ENCODE results near the gene TCF7. TPM values are rescaled to one million over a fixed set of nuclear protein-coding genes. Genes with fewer than 3 reads are reported as not detected.

TCF7 gene
- total RNA-seq, 1 experiment from 2014 or later, result 18.2 TPM

GRCh38 chr5:134132372-134133187 is 18.1 kb downstream of the TCF7 start:
- Histone ChIP-seq H3K4me1 (ENCODE audit: insufficient read depth, low read length) (no peaks in the 10 kb centered on the region), H3K79me1 (ENCODE audit: insufficient read depth, low read depth, low read length, poor library complexity, severe bottlenecking) (no peaks in the 10 kb centered on the region), H3K9ac (ENCODE audit: extremely low read depth, insufficient read length, low read length) (no peak overlapping the region), H4K91ac (ENCODE audit: insufficient read length, low read depth, low read length) (no peak overlapping the region), H4K8ac (replicated peaks; ENCODE audit: insufficient read length, low read depth, low read length) (no peak overlapping the region), H2BK12ac (ENCODE audit: insufficient read length, low read depth, low read length) (no peak overlapping the region), H2BK120ac (ENCODE audit: low read depth, low read length, poor library complexity, severe bottlenecking) (no peak overlapping the region), H3K27me3 (ENCODE audit: insufficient read depth, low read length) (no peaks in the 10 kb centered on the region), H3K23me2 (ENCODE audit: insufficient read length, low read depth, low read length, poor library complexity, severe bottlenecking) (no peaks in the 10 kb centered on the region), H3K4me2 (ENCODE audit: insufficient read depth, insufficient read length, low read length) (no peak overlapping the region), H2AK5ac (ENCODE audit: insufficient read length, low read length) (no peak overlapping the region), H2BK5ac (ENCODE audit: insufficient read length, low read length) (no peak overlapping the region), H3K9me3 (ENCODE audit: control insufficient read depth, low read depth, low read length) (no peaks in the 10 kb centered on the region), H3K4ac (ENCODE audit: low read depth, low read length) (no peak overlapping the region), H3T11ph (ENCODE audit: low read length) (no peak overlapping the region), H2AFZ (ENCODE audit: low read length) (no peak overlapping the region), H3K56ac (ENCODE audit: insufficient read length, low read depth, low read length) (no peak overlapping the region), H3K14ac (ENCODE audit: insufficient read depth, low read length) (no peak overlapping the region), H3K27ac (ENCODE audit: insufficient read length, low read depth, low read length) (no peak overlapping the region), H4K5ac (ENCODE audit: insufficient read length, low read depth, low read length) (no peak overlapping the region), H2BK20ac (ENCODE audit: low read depth, low read length, poor library complexity, severe bottlenecking) (no peak overlapping the region), H3K79me2 (ENCODE audit: insufficient read depth, low read length) (no peaks in the 10 kb centered on the region; the same call in 1 of the 2 replicates), H3K23ac (ENCODE audit: insufficient read length, low read depth, low read length) (no peak overlapping the region), H4K20me1 (ENCODE audit: control insufficient read depth, insufficient read depth, insufficient read length) (peaks cover 3% of the 10 kb centered on the region), H3K18ac (ENCODE audit: insufficient read length, low read depth, low read length) (no peak overlapping the region), H2BK15ac (ENCODE audit: low read depth, low read length) (no peak overlapping the region)
- peak; percentile 52 for TF ChIP-seq CTCF (conservative IDR thresholded peaks at IDR 0.05)
- Mint-ChIP-seq H3K27me3 (ENCODE audit: low read depth) (no peaks in the 10 kb centered on the region), H3K9me3 (no peaks in the 10 kb centered on the region), H3K36me3 (ENCODE audit: insufficient read depth in 1 of 3, low read depth in 3 of 3) (peaks cover 5 to 12% (median 7%) of the 10 kb centered on the region in 3 experiments; a peak in 6 of 7 replicates), H3K27ac (peak overlapping the region in 1 of 3 experiments; percentile 69; a peak in 2 of 7 replicates), H3K4me1 (peaks cover 3 to 13% of the 10 kb centered on the region in 2 experiments), H3K4me3 (no peak overlapping the region)
- no CpG with 5 or more reads among the region's 16 CpGs for WGBS (ENCODE audit: extremely low coverage, insufficient read length, low lambda C conversion rate)
- peak; percentile 54 for DNase-seq

Data from H9 (cell line).